GM20000 (cell line): ENCODE measurements around the gene PDGFB.

ENCODE experiments used
- DNase-seq: peaks from one replicate; pipeline ENCODE4 v3.0.0; 2012; ENCODE audit warnings: low spot score
- CTCF ChIP-seq: IDR thresholded peaks from 2 replicates; pipeline ENCODE4 v1.5.1; 2012; ENCODE audit warnings: mild to moderate bottlenecking, control low read depth; ENCODE audit errors: extremely low read depth, missing control alignments

Gene PDGFB

GRCh38 chr22:39244496-39245129 is at the start of gene PDGFB:
Gene PDGFB (minus strand): TSS chr22:39244982. CDS start chr22:39243963, 1,019 bp downstream.
- no peak for DNase-seq
- no peak for TF ChIP-seq CTCF

- no peak for DNase-seq
- TF ChIP-seq CTCF: no peak
Observed at GRCh38 chr22:39293766-39294368, 49.1 kb upstream of the PDGFB start.

- DNase-seq: no peak
- TF ChIP-seq CTCF: no peak
Observed at GRCh38 chr22:39292561-39293074, 47.8 kb upstream of the PDGFB start.

- no peak for DNase-seq
- TF ChIP-seq CTCF: no peak
Observed at GRCh38 chr22:39292031-39292462, 47.3 kb upstream of the PDGFB start.

- no peak for DNase-seq
- no peak for TF ChIP-seq CTCF
Observed at GRCh38 chr22:39291523-39291922, 46.7 kb upstream of the PDGFB start.

- no peak for TF ChIP-seq CTCF
- no peak for DNase-seq
Observed at GRCh38 chr22:39290724-39291161, 46.0 kb upstream of the PDGFB start.

GRCh38 chr22:39289975-39290720 is 45.4 kb upstream of the PDGFB start:
- DNase-seq: no peak
- no peak for TF ChIP-seq CTCF
